GM19395 (cell line): ENCODE data around the gene DCTPP1.
"Not testable (repeated sequence)": the region's sequence is repeated elsewhere in the genome, so short reads cannot be mapped to it uniquely, and the experiment has no call there.

Source experiments
- ATAC-seq: cut with Tn5 transposase; IDR thresholded peaks from one replicate; pipeline ENCODE4 v1.9.1; 2021; ENCODE audit warnings: mild to moderate bottlenecking, moderate library complexity; ENCODE audit not compliant: unreplicated experiment

The DCTPP1 gene

GRCh38 chr16:30414159-30414558 is 15.7 kb downstream of the DCTPP1 start:
- no peak for ATAC-seq

DNA sequence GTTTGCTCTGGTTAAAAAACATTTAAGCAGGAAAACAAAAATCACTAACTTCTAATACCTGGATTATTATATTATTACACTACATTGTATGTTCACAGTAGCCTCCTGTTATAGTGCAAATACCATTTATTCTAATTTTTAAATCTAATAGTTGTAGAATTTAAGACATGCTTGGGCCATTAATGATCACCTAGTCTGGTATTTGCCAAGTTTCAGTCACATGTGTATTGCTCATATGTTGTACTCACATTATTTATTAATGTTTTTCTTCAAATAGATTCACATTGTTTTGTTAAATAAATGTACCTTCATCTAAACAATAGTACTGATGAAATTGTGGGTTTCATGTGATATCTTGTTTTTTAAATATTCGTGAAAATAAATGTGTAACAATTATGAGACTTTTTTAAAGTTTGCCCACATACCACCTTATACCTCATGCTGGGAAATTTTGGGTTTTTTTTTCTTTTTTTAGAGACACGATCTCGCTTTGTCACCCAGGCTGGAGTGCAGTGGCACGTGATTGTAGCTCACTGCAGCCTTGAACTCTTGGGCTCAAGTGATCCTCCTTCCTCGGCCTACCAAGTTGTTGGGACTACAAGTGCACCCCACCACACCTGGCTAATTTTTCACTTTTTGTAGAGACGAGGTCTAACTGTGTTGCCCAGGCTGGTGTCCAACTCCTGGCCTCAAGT is 16.6 kb downstream of the DCTPP1 start:
- ATAC-seq, result no peak

DNA sequence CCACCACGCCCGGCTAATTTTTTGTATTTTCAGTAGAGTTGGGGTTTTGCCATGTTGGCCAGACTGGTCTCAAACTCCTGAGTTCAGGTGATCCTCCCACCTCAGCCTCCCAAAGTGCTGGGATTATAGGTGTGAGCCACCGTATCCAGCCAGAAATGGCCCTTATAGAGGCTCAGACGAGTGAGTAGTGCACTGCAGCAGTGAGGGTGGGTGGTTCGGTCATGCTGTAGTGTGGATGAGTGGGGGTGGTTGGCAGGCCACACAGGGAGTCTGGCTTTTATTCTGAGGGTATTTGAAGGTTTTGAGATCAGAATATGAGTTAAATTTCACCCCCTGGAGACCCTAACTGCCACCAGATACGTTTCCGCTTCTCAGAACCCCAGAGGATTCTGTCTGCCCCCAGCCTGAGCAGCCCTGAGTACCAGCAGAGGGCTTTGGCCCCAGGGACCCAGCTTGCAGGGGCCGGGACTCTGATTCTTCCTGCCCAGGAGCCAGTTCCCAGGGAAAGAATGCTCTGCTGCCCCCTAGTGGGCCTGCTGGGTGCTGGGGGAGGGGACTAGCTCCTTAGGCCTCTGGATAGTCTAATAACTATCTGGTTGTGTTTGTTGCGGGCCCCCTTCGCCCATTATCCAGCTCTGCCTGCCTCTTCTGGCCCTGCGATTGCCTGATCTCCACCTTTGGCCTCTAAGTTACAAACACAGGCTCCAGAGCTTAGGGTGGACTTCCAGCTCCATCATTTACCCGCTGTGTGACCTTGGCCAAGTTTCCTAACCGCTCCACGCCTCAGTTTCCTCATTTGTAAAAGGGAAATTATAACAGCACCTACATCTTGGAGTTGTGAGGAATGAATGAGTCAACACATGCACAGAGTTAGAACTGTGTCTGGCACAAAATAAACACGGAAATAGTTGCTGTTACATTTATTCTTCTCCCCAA is 20.4 kb downstream of the DCTPP1 start:
- peak; percentile 51 for ATAC-seq

- peak; percentile 6 for ATAC-seq
Observed at GRCh38 chr16:30407804-30408534, 21.9 kb downstream of the DCTPP1 start.

GRCh38 chr16:30407102-30407803 is 22.6 kb downstream of the DCTPP1 start, which contains the start of gene ZNF771:
Gene ZNF771 (plus strand): TSS chr16:30407606. CDS start chr16:30408054, 448 bp downstream.
- peak; percentile 72 for ATAC-seq

DNA sequence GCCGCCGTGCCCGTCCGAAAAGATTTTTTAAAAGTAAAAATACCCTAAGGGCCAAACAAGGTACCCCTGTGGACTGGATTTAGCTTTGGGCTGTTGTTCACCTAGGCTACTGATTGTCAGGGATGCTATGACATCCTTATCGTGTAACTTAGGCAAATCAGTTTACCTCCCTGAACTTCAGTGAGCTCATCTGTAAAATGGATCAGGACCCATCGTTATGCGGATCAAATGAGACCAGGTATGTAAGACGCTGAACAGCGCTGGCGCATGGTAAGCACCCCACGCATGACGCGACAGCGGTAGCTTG is 23.1 kb downstream of the DCTPP1 start:
- no peak for ATAC-seq

DNA sequence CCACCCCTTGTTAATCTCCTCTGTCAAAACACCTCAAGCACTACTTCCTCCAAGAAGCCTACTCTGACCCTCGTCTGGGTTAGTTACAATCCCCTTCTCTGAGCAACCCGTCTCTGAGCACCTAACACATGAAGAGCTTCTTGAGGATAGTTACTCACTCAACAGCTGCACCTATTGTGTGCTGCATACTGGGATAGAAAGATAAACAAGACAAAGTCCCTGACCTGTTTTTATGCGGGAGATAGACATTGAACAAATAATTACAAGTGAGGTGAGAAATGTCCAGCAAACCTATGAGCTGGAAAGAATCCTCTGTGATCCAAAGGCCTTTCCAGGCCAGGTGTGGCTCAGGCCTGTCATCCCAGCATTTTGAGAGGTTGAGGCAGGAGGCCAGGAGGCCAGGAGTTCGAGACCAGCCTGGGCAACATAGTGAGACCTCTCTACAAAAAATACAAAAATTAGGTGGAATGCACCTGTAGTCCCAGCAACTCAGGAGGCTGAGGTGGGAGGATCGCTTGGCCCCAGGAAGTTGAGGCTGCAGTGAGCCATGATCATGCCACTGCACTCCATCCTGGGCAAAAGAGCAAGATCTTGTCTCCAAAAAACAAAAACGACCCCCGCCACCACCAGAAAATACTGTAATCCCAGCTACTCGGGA is 27.9 kb downstream of the DCTPP1 start:
- no peak for ATAC-seq

GRCh38 chr16:30399435-30400186 is 30.2 kb downstream of the DCTPP1 start:
- ATAC-seq, result no peak

DNA sequence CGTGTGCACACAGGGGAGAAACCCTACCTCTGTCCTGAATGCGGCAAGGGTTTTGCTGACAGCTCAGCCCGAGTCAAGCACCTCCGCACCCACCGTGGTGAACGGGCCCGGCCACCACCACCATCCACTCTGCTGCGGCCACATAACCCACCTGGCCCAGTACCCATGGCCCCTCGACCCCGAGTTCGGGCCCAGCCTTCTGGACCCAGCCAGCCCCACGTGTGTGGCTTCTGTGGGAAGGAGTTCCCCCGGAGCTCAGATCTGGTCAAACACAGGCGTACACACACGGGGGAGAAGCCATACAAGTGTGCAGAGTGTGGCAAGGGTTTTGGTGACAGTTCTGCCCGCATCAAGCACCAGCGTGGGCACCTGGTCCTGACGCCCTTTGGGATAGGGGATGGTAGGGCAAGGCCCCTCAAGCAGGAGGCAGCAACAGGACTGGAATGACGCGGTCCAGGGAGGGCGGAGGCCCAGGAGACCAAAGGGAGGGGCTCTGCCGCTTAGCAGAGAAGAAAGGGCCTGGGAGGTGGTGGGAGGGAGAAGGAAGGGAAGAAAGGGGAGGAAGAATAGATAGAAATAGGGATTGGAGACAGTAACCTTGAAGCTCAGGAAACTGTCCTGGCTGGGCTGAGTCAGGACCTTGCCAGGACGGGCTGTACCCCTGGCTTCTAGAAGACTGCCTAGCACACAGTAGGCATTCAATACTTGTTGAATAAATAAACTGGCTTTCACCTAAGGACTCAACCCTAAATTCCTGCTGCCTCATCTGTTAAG is 31.0 kb downstream of the DCTPP1 start:
- ATAC-seq, result no peak

DNA sequence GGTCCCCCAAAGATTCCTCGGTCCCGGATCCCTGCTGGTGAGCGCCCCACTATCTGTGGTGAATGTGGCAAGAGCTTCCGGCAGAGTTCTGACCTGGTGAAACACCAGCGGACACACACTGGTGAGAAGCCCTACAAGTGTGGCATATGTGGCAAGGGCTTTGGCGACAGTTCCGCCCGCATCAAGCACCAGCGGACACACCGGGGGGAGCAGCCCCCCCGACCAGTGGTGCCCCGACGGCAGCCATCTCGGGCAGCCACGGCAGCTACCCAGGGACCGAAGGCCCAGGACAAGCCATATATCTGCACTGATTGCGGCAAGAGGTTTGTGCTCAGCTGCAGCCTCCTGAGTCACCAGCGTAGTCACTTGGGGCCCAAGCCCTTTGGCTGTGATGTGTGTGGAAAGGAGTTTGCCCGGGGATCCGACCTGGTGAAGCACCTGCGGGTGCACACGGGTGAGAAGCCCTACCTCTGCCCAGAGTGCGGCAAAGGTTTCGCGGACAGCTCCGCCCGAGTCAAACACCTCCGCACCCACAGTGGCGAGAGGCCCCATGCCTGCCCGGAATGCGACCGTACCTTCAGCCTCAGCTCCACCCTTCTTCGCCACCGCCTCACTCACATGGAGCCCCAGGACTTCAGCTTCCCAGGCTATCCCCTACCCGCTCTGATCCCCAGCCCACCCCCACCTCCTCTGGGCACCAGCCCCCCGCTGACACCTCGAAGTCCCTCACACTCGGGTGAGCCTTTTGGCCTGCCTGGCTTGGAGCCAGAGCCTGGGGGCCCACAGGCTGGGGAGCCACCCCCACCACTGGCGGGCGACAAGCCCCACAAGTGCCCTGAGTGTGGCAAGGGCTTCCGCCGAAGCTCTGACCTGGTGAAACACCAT is 31.8 kb downstream of the DCTPP1 start:
- no peak for ATAC-seq

- ATAC-seq, result no peak
Observed at GRCh38 chr16:30397056-30397455, 32.8 kb downstream of the DCTPP1 start.

- ATAC-seq, result not testable (repeated sequence)
Observed at GRCh38 chr16:30396627-30397026, 33.2 kb downstream of the DCTPP1 start.

GRCh38 chr16:30395992-30396585 is 33.7 kb downstream of the DCTPP1 start:
- no peak for ATAC-seq

DNA sequence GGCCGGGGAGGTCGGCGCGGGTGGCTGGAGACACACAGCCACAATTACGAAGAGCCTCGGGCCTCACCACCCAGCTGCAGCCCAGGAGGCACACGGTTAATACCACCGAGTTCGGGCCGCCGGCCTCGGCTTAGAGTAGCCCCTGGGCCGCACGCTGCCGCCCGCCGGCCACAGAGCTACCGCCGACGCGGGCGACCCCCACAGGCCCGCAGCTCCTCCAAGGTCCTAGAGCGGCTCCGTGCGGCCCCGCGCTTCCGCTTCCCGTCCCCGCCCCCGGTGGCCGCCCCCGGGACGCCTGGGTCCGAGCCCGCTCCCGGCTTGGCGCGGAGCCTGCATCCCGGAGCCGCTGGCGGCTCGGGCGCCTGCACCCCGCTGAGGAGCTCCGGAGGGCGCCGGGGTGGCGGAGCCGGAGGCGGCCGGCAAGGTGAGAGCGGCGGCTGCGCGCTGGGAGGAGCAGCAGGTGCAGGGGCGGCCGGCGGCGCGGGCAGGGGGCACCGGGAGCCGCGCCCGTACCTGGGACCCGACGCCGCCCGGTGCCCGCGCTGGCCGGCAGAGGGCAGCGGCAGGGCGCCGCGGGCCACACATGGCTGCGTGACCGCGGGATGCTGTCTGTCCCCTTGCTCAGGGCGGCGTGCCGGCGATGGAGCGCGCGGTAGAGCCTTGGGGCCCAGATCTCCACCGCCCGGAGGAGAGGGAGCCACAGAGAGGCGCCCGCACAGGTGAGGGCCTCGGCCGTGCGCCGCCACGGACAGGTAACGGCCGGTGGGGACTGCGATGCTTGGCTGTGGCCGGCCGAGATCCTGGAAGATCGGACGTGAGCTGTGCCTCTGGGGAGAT is 34.5 kb downstream of the DCTPP1 start, which contains the start of gene ZNF48:
TSS of gene ZNF48 (plus strand) at position 266 of the 837 bp plus-strand sequence. CDS start at position 641, 375 bp downstream.
- no peak for ATAC-seq

DNA sequence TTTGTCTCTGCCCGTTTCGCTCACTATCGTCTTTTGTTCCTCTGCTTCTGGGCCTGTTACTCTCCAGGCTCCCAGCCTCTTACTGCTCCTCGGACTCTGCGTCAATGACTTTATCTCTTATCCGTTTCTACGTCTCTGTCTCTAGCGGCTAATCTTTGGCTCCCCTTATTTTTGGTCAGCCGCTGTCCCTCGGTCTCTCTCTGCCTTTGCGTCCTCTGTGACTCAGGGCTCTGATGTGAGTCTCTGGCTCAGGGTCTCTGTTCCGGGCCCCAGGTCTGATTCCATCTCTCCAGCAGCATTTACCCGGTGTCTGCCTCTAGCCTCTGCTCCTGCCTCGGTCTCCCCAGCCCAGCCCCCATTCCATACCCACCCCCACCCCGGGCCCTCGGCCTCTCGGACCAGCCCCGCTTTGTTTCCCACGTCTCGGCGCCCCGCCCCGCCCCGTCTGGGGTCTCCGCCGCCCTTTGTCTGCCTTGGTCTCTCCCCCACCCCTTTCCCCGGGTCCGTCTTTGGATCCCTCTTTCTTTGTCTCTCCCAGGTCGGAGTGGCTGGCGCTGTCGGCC is 35.2 kb downstream of the DCTPP1 start:
- ATAC-seq, result no peak

DNA sequence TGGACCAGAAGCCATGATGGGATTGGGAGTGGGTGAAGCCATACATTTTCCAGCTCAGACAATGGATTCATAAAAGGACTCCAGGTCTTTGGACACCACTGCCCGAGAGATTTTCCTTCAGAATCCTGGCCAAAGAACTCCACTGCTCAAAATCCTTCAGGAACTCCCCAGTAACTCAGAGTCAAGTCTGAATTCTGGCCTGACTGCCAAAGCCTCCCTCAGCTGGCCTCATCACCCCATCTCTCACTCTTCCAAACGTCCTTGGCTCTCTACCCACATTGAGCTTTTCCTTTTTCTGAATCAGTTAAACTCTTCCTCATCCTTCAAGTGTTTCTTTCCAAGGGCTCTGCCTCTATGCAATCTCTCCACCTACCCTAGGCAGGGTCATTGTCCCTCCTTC is 46.3 kb downstream of the DCTPP1 start:
- ATAC-seq, result no peak
